Fibroblast of pulmonary artery (primary cell): ENCODE data around the gene KRTAP4-9.
A peak's percentile ranks its signal among the peaks of the same experiment; 100 is the strongest.
"Not testable (repeated sequence)": the region's sequence is repeated elsewhere in the genome, so short reads cannot be mapped to it uniquely, and the experiment has no call there.

ENCODE experiments used
- DNase-seq: peaks from one replicate; pipeline ENCODE4 v3.0.0-alpha.2; 2010; ENCODE audit warnings: low read depth
- H3K4me3 ChIP-seq: replicated peaks from 2 replicates; pipeline ENCODE4 v1.5.1; 2011; ENCODE audit warnings: low read depth, mild to moderate bottlenecking, control low read depth, low read length, moderate library complexity
- TF ChIP-seq, protein P1 (sequence below): IDR thresholded peaks from 2 replicates; pipeline ENCODE4 v1.5.1; 2011; ENCODE audit warnings: mild to moderate bottlenecking, control low read depth, low read length, inconsistent platforms; ENCODE audit errors: missing control alignments

The KRTAP4-9 gene

DNA sequence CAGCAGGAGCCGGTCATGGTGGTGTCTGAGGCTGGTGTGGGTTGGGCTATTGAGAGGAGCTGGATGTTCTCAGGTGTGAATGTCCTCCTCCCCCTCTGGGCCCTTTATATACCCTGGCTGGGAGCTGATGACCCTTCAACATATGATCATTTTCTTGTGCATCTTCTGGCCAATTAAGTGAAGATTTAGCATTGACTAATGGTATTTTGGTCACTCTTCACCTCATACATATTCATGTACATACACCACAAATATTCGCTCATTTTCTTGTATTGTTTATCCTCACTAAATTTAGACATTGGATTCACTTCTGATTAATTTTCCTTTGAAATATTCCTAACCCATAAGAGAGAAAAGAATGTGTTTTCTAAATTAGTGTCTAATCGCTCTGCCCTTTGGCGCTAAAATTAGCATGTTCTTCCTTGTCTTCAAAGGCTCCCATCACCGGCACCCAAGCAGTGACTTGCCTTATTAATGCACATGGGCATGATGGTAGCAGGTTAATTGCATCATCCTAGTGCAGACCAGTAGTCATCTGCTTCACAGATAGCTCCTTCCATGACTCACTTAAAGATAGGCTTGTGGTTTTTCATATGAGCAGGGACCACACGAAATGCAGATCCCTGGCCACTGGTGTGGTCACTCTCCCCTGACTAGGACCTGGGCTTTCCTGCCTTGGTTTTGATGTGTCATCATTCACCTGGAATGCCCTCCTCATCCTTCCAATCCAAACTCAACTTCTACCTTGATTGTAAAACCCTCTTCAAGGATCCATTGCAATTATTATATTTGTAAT lies 39.2 kb upstream of the KRTAP4-9 start, which contains the start of gene KRTAP2-4:
KRTAP2-4 (minus strand) TSS at position 51 of the 796 bp plus-strand sequence; CDS start at position 17, 34 bp downstream.
- no peak within 1 kb of the TSS for H3K4me3 ChIP-seq
- peak; percentile 49 for DNase-seq
- TF ChIP-seq, protein P1, sequence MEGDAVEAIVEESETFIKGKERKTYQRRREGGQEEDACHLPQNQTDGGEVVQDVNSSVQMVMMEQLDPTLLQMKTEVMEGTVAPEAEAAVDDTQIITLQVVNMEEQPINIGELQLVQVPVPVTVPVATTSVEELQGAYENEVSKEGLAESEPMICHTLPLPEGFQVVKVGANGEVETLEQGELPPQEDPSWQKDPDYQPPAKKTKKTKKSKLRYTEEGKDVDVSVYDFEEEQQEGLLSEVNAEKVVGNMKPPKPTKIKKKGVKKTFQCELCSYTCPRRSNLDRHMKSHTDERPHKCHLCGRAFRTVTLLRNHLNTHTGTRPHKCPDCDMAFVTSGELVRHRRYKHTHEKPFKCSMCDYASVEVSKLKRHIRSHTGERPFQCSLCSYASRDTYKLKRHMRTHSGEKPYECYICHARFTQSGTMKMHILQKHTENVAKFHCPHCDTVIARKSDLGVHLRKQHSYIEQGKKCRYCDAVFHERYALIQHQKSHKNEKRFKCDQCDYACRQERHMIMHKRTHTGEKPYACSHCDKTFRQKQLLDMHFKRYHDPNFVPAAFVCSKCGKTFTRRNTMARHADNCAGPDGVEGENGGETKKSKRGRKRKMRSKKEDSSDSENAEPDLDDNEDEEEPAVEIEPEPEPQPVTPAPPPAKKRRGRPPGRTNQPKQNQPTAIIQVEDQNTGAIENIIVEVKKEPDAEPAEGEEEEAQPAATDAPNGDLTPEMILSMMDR = no peak

DNA sequence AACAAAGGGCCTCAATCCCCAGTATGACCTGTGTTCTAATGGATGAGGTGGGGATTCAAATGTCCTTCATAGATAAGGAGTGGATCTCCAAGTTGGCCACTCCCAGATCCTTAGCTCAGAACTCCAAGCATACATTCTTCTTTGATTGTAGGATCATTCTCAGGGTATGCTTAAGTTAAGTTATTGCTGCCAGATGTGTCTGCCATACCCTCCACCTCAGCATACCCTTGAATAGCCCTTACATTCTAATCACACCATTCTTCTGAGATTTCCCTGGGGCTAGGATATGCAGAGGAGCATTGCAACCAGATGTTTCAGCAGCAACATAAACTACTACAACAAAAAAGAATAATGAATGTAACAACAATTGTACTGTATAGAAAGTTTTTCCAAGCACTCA lies 37.9 kb upstream of the KRTAP4-9 start:
- H3K4me3 ChIP-seq = no peak overlapping the region
- DNase-seq = no peak
- TF ChIP-seq, protein P1 = no peak

DNA sequence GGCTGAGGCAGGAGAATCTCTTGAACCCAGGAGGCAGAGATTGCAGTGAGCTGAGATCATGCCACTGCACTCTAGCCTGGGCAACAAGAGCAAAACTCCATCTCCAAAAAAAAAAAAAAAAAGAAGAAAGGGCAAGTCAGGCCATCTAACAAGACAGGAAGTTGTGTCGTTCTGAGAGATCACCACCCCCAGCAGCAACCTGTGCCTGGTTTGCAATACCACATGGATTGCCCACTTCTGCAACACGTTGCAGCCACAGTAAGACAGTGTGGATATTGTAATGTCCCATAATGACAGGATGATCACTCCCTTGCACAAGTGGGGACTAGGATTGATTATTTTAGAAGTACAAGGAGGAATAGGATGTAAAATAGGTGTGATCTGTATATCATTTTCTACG lies 36.2 kb upstream of the KRTAP4-9 start:
- TF ChIP-seq, protein P1 = no peak
- DNase-seq = no peak
- no peak overlapping the region for H3K4me3 ChIP-seq

DNA sequence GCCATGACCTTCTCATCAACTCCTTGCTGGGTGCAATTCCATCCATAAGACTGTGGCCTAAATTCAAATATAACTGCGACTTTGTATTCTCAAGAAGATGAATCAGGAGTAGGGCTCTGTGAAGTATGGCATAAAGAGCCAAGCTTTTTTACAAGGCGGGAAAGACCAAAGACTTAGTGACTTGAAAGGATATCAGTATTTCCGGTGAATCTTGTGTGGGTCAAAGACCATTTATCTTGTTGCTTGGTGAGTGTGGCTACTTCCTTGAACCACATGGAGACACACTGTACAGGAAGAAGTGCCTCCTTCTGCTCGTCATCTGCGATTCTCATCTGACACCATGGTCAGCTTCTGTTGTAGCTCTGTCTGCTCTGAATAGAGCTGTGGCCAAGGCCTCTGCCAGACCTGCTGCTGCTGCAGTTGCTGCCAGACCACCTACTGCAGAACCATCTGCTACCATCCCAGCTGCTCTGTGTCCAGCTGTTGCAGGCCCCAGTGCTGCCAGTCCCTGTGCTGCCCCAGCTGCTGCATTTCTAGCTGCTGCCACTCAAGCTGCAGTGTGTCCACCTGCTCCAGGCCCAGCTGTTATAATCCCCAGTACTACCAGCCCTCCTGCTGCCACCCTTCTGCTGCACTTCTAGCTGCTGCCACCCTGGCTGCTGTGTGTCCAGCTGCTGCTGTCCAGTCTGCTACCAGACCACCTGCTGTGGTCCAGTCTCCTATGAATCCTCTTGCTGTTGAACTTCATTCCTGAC lies 33.4 kb upstream of the KRTAP4-9 start:
- TF ChIP-seq, protein P1 = no peak
- no peak for DNase-seq
- H3K4me3 ChIP-seq = no peak overlapping the region

DNA sequence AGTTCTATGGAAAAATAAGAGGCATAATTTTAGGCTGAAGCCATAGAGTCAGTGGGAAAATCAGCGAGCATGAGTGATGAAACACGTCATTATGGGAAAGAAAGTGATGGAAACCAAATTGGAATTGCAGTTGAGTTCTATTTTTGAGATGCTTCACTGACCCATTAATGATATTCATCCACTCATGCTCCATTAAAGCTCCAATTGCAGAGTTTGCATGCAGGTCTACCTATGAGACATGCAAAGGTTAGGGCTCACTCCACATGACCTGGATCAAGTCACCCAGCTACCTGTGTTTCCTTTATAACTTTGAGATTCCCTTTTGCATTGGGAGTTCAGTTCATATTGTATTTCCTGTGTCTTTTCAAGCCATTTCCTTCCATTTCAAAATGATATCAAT lies 31.5 kb upstream of the KRTAP4-9 start:
- DNase-seq = no peak
- H3K4me3 ChIP-seq = no peak overlapping the region
- TF ChIP-seq, protein P1 = no peak

DNA sequence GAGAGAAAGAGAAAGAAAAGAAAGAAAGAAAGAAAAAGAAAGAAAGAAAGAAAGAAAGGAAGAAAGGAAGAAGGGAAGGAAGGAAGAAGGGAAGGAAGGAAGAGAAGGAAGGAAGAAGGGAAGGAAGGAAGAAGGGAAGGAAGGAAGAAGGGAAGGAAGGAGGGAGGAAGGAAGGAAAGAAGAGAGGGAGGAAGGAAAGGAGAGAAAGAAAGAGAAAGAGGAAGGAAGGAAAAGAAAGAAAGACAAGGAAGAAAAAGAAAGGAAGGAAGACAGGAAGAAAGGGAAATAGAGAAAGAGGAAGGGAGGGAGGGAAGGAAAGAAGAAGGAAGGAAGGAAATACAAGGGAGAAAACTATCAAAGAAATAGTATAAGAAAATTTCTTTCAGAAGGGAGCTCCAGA lies 28.4 kb upstream of the KRTAP4-9 start:
- H3K4me3 ChIP-seq = no peak overlapping the region
- TF ChIP-seq, protein P1 = no peak
- DNase-seq = no peak

DNA sequence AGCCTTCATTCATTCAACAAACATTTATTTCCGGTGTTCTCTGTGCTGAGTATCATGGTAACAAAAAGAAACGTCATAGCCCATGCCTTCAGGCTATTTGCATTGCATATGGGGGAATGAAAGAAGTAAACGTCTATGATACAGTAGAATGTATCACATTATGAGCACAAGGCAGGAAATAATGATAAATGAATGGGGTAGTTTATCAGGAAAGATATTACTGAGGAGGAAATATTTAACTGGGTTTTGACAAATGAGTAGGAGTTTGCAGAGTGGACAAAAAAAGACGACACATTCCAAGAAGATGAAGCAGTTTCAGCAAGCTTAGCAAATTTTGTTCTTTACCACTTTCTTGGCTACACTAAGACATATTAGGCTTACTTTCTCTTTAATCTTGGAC lies 22.6 kb upstream of the KRTAP4-9 start:
- no peak for DNase-seq
- no peak overlapping the region for H3K4me3 ChIP-seq
- TF ChIP-seq, protein P1 = no peak

DNA sequence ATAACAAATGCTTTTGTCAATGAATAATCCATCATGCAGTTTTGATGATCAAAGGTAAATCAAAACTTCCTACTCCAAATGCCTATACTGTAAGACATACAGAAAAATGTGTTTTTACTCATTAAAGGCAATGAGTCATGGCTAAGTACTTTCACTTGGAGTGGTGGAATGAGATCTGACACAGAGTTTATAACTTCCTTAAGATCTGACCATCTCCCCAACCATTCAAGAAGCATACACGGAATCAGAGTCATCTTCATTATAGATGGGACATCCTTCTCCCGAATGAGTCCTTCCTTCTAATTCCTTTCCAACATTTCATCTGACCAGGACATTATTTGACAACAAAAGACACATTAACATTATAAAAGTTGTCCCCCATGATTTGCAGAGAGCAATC lies 21.8 kb upstream of the KRTAP4-9 start:
- not testable (repeated sequence) for H3K4me3 ChIP-seq, DNase-seq

DNA sequence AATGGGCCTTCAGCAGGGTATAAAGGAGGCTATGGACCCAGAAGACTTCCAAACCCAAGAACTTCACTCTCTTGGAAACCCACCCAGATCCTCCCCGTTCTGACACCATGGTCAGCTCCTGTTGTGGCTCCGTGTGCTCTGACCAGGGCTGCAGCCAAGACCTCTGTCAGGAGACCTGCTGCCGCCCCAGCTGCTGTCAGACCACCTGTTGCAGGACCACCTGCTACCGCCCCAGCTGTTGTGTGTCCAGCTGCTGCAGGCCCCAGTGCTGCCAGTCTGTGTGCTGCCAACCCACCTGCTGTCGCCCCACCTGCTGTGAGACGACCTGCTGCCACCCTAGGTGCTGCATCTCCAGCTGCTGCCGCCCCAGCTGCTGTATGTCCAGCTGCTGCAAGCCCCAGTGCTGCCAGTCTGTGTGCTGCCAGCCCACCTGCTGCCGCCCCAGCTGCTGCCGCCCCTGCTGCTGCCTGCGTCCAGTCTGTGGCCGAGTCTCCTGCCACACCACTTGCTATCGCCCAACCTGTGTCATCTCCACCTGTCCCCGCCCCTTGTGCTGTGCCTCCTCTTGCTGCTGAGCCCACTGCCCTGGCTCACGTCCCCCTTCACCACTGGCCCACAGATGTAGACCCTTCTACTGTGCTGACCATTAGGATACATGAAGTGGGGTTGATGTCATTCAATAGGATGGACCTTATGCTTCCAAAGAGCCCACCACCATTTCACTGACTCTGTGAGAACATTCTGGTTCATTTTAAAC lies 20.9 kb upstream of the KRTAP4-9 start, which contains the start of gene KRTAP4-7:
KRTAP4-7 (plus strand) TSS at position 51 of the 757 bp plus-strand sequence; CDS start at position 108, 57 bp downstream.
- DNase-seq, H3K4me3 ChIP-seq: not testable (repeated sequence)
